ENCODE results near the gene SYNGAP1.

GRCh38 chr6:33414592-33415271 lies 5.1 kb upstream of the SYNGAP1 start:
- TF ChIP-seq, protein P1, sequence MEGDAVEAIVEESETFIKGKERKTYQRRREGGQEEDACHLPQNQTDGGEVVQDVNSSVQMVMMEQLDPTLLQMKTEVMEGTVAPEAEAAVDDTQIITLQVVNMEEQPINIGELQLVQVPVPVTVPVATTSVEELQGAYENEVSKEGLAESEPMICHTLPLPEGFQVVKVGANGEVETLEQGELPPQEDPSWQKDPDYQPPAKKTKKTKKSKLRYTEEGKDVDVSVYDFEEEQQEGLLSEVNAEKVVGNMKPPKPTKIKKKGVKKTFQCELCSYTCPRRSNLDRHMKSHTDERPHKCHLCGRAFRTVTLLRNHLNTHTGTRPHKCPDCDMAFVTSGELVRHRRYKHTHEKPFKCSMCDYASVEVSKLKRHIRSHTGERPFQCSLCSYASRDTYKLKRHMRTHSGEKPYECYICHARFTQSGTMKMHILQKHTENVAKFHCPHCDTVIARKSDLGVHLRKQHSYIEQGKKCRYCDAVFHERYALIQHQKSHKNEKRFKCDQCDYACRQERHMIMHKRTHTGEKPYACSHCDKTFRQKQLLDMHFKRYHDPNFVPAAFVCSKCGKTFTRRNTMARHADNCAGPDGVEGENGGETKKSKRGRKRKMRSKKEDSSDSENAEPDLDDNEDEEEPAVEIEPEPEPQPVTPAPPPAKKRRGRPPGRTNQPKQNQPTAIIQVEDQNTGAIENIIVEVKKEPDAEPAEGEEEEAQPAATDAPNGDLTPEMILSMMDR (IDR thresholded peaks at IDR 0.05): peak; percentile 56
- no peak for TF ChIP-seq ZFX (IDR thresholded peaks at IDR 0.05; ENCODE audit: borderline replicate concordance)

Data from 22Rv1 (cell line).